ENCODE data around the gene LTBP4.

The LTBP4 gene

DNA sequence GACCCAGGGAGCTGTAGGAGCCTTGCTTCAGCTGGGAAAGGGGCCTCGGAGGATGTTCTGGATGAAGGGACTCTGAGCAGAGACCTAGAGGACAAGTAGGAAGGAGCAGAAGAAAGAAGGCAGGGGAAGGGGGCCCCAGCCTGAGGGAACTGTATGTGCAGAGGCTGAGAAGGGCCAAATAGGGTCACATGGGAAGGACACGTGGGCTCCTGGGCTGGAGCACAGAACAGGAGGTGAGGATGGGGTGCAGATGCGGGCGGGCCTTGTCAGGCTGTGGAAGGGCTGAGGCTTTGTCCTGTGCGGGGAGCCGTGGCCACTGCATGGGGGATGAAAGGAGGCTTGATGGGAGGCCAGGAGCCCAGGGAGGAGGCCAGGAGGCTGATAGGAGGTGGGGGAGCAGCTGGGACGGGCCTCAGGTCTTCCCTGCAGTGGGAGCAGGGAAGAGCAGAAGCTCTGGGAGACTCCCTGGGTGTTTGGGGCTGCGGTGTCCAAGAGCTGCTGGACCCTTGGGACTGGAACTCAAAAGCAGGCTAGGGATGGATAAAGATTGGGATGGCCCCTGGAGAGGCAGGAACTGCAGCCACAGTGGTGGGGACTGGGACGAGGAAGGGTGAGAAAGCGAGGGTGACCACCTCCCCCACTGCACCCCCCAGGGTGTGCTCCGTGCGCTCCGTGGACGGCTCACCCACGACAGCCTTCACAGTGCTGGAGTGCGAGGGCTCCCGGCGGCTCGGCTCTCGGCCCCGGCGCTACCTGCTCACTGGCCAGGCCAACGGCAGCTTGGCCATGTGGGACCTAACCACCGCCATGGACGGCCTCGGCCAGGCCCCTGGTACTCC lies 11.4 kb upstream of the LTBP4 start:
- TF ChIP-seq ZNF701 (tag by site-specific recombination; IDR thresholded peaks at IDR 0.05) = no peak
- TF ChIP-seq ZBTB17 (tag by site-specific recombination; IDR thresholded peaks at IDR 0.05) = peak; percentile 41; the same call in 1 of the 2 replicates
- peak; percentile 35; the same call in 1 of the 2 replicates for TF ChIP-seq ZBTB8A (tag by site-specific recombination; IDR thresholded peaks at IDR 0.05)
- TF ChIP-seq, protein P1, sequence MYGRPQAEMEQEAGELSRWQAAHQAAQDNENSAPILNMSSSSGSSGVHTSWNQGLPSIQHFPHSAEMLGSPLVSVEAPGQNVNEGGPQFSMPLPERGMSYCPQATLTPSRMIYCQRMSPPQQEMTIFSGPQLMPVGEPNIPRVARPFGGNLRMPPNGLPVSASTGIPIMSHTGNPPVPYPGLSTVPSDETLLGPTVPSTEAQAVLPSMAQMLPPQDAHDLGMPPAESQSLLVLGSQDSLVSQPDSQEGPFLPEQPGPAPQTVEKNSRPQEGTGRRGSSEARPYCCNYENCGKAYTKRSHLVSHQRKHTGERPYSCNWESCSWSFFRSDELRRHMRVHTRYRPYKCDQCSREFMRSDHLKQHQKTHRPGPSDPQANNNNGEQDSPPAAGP (tag by site-specific recombination; IDR thresholded peaks at IDR 0.05) = no peak
- TF ChIP-seq ZNF473 (tag by site-specific recombination; IDR thresholded peaks at IDR 0.05) = no peak
- TF ChIP-seq ZNF600 (tag by site-specific recombination; IDR thresholded peaks at IDR 0.05) = peak; percentile 50; the same call in 1 of the 2 replicates
- TF ChIP-seq ZBTB48 (tag by site-specific recombination; IDR thresholded peaks at IDR 0.05) = 0 out of 2 replicates have a peak, but pooled peaks have one; percentile 13
- peak; percentile 97 for TF ChIP-seq GLIS1 (tag by site-specific recombination; IDR thresholded peaks at IDR 0.05)
- TF ChIP-seq ZNF394 (tag by site-specific recombination; IDR thresholded peaks at IDR 0.05; ENCODE audit: borderline replicate concordance) = peak; percentile 26; the same call in 1 of the 2 replicates
- peak; percentile 63 for TF ChIP-seq GLIS2 (tag by site-specific recombination; IDR thresholded peaks at IDR 0.05)
- peaks cover 29 to 38% of the 10 kb centered on the region in 2 experiments for H3K36me3 ChIP-seq (ENCODE audit: control insufficient read depth in 2 of 2, insufficient read depth in 1 of 2, low read length in 2 of 2)
- peaks cover 5% of the 10 kb centered on the region; the same call in 1 of the 2 replicates for H3K4me1 ChIP-seq (ENCODE audit: control insufficient read depth, insufficient read depth, low read length)
- CTCF ChIA-PET = interaction anchor here (0.9 to 2.7 kb wide), 5 partner anchors 13 to 45 kb away, joined by 4 to 10 read pairs (median 5); no protein-coding TSS in a partner anchor
- H3K4me3 ChIP-seq (ENCODE audit: low read depth, low read length) = no peak overlapping the region
- no peak overlapping the region for H3K27ac ChIP-seq (ENCODE audit: extremely low read depth, low read depth, low read length)
- no peaks in the 10 kb centered on the region for H3K9me3 ChIP-seq (ENCODE audit: control insufficient read depth, insufficient read depth, low read depth, low read length)
- POLR2A ChIA-PET = interaction anchor here (1.8 kb wide), 1 partner anchor 20 kb away, joined by 4 read pairs; no protein-coding TSS in a partner anchor

DNA sequence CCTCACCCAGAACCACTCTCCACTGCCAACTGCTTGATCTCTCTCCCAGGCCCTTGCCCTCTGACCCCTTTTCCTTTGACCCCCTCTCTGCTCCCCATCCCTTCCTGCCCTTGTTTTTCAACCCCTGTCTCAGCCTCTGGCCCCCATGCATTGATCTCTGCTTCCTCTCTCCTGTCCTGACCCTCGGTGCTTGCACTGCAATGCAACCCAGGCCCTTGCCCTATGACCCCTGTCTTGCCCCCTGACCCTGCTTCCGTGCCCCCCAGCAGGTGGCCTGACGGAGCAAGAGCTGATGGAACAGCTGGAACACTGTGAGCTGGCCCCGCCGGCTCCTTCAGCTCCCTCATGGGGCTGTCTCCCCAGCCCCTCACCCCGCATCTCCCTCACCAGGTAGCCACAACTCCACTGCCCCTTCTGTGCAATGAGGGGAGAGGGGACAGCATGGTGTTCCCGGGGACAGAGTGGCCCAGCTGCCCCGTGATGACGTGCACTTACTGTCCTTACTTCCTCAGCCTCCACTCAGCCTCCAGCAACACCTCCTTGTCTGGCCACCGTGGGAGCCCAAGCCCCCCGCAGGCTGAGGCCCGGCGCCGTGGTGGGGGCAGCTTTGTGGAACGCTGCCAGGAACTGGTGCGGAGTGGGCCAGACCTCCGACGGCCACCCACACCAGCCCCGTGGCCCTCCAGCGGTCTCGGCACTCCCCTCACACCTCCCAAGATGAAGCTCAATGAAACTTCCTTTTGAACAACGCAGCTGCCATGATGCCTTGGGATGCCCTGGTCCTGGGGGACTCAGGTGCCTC lies 10.5 kb upstream of the LTBP4 start:
- ChIA-PET POLR2A (interaction anchor here (0.6 to 1.8 kb wide), 2 partner anchors 20 to 25 kb away, joined by 4 to 7 read pairs; no protein-coding TSS in a partner anchor), CTCF (interaction anchor here (0.6 to 2.7 kb wide), 10 partner anchors 9 to 74 kb away, joined by 3 to 10 read pairs (median 4); no protein-coding TSS in a partner anchor)
- Histone ChIP-seq H3K9me3 (ENCODE audit: control insufficient read depth, insufficient read depth, low read depth, low read length) (no peaks in the 10 kb centered on the region), H3K36me3 (ENCODE audit: control insufficient read depth in 2 of 2, insufficient read depth in 1 of 2, low read length in 2 of 2) (peaks cover 29% of the 10 kb centered on the region in 2 experiments), H3K4me3 (ENCODE audit: low read depth, low read length) (no peak overlapping the region), H3K4me1 (ENCODE audit: control insufficient read depth, insufficient read depth, low read length) (peaks cover 10% of the 10 kb centered on the region; the same call in 1 of the 2 replicates), H3K27ac (ENCODE audit: extremely low read depth, low read depth, low read length) (peak overlapping the region; percentile 1; the same call in 1 of the 2 replicates)
- TF ChIP-seq ZNF76 (tag by site-specific recombination; IDR thresholded peaks at IDR 0.05; ENCODE audit: borderline replicate concordance, low read depth) (no peak), GLIS1 (tag by site-specific recombination; IDR thresholded peaks at IDR 0.05) (no peak), ZFHX2 (tag by site-specific recombination; conservative IDR thresholded peaks at IDR 0.05) (peak; percentile 23; the same call in 1 of the 2 replicates), BCL11A (tag by site-specific recombination; IDR thresholded peaks at IDR 0.05; ENCODE audit: low read depth) (peak; percentile 95), BCL11B (tag by site-specific recombination; IDR thresholded peaks at IDR 0.05; ENCODE audit: low read depth) (peak; percentile 98), EGR2 (tag by site-specific recombination; IDR thresholded peaks at IDR 0.05; ENCODE audit: low read depth) (peak; percentile 65)
- TF ChIP-seq, protein P2, sequence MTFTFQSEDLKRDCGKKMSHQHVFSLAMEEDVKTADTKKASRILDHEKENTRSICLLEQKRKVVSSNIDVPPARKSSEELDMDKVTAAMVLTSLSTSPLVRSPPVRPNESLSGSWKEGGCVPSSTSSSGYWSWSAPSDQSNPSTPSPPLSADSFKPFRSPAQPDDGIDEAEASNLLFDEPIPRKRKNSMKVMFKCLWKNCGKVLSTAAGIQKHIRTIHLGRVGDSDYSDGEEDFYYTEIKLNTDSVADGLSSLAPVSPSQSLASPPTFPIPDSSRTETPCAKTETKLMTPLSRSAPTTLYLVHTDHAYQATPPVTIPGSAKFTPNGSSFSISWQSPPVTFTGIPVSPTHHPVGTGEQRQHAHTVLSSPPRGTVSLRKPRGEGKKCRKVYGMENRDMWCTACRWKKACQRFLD (tag by site-specific recombination; IDR thresholded peaks at IDR 0.05) = 0 out of 2 replicates have a peak, but pooled peaks have one; percentile 20
- TF ChIP-seq, protein P3, sequence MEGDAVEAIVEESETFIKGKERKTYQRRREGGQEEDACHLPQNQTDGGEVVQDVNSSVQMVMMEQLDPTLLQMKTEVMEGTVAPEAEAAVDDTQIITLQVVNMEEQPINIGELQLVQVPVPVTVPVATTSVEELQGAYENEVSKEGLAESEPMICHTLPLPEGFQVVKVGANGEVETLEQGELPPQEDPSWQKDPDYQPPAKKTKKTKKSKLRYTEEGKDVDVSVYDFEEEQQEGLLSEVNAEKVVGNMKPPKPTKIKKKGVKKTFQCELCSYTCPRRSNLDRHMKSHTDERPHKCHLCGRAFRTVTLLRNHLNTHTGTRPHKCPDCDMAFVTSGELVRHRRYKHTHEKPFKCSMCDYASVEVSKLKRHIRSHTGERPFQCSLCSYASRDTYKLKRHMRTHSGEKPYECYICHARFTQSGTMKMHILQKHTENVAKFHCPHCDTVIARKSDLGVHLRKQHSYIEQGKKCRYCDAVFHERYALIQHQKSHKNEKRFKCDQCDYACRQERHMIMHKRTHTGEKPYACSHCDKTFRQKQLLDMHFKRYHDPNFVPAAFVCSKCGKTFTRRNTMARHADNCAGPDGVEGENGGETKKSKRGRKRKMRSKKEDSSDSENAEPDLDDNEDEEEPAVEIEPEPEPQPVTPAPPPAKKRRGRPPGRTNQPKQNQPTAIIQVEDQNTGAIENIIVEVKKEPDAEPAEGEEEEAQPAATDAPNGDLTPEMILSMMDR (tag by site-specific recombination; IDR thresholded peaks at IDR 0.05) = no peak
- TF ChIP-seq, protein P4, sequence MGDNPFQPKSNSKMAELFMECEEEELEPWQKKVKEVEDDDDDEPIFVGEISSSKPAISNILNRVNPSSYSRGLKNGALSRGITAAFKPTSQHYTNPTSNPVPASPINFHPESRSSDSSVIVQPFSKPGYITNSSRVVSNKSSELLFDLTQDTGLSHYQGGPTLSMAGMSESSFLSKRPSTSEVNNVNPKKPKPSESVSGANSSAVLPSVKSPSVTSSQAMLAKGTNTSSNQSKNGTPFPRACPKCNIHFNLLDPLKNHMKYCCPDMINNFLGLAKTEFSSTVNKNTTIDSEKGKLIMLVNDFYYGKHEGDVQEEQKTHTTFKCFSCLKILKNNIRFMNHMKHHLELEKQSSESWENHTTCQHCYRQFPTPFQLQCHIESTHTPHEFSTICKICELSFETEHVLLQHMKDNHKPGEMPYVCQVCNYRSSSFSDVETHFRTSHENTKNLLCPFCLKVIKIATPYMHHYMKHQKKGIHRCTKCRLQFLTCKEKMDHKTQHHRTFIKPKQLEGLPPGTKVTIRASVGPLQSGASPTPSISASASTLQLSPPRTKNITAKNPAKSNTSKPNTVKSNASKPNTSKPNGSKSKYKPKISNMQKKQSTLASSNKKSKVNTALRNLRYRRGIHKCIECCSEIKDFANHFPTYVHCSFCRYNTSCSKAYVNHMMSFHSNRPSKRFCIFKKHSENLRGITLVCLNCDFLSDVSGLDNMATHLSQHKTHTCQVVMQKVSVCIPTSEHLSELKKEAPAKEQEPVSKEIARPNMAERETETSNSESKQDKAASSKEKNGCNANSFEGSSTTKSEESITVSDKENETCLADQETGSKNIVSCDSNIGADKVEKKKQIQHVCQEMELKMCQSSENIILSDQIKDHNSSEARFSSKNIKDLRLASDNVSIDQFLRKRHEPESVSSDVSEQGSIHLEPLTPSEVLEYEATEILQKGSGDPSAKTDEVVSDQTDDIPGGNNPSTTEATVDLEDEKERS (tag by site-specific recombination; IDR thresholded peaks at IDR 0.05) = no peak
